ENCODE results near the gene PCLO.
"Not testable (repeated sequence)": the region's sequence is repeated elsewhere in the genome, so short reads cannot be mapped to it uniquely, and the experiment has no call there.

The PCLO gene

DNA sequence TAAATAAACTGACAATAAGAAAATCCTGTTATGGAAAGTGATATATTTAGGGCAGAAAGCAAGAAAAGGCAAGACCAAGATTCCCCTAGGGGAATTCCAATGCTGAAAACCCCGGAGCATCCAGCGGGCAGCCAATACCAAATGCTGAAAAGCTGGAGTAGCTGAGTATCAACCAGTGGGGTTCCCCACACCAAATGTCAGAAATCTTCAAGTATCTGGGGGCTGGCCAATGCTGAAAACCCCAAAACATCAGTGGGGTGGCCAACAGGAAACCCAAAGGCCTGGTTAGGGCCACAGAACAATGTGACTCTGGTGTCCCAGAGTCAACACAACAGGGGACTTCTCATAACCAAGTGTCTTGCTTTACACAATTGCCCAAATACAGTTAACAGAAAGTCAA is 447.3 kb downstream of the PCLO start:
- DNase-seq, result no peak

DNA sequence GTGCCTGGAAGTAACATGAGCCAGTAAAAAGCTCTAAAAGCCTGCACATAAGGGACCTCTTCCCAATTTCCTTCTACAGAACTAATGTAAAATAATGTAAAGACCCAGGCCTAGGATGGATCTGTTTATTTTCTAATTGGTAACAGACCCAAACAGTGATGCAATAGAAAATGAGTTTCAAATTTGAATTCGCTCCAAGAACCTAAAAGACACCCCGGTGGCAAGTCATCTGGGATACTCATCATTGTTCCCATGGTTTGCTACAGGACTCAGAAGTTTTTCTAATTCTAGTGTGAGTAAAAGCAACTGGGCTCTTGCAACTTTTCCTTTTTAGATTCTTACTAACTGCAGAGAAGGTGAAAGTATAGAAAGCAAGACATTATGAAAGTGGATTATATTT is 447.8 kb downstream of the PCLO start:
- DNase-seq, result no peak

- no peak for DNase-seq
These were observed 449.2 kb downstream of the PCLO start for GRCh38 chr7:82713506-82713905.

DNA sequence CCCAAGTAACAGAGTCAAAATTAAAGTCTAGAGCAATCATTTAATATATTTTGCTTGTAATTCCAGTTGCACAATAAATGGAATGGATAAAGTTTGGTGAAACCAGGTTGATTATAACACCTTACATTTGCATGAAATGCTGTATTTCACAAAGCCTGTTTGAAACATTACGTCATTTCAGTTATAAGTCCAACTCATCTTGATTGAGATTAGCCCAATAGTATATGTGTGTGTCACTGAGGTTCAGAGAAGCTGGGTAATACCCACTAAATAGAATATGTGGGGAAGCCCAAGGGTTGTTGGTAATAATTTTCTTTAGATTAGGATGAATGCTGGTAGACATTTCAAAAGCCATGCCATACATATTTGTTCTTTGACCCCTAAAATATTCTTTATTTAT is 456.3 kb downstream of the PCLO start:
- not testable (repeated sequence) for DNase-seq

GRCh38 chr7:82705517-82706260 is 457.0 kb downstream of the PCLO start:
- DNase-seq, result peak; percentile 22

DNA sequence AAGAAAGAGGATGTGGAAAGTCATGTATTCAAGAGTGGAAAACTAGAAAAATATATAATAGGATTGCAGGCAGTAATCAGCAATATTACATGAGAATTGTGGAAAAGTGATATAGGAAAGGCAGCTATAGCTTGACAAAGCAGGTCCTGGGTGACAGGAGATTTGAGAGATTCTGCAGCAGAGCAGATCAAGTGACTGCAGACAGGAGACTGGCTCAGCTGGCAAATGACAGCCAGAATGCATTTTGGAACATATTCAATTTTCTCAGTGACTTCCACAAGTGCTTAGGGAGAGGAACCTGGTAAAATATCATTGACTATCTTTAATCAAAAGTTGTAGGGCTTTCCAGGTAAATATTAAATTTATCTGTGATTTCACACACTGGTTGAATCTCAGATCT is 458.6 kb downstream of the PCLO start:
- peak; percentile 20 for DNase-seq
